Activated T-cell treated with anti-CD3 and anti-CD28 coated beads for 4 hours (primary cell): Measurements from ENCODE around the gene MRPL19.
"Not testable (repeated sequence)": the region's sequence is repeated elsewhere in the genome, so short reads cannot be mapped to it uniquely, and the experiment has no call there.

ENCODE experiments used
- DNase-seq: peaks from one replicate; pipeline ENCODE4 v3.0.0-alpha.2; 2020

Gene MRPL19

GRCh38 chr2:75616933-75617332, 29.6 kb upstream of the MRPL19 start:
- DNase-seq, result no peak

- no peak for DNase-seq
Measured at GRCh38 chr2:75619956-75620740, 26.4 kb upstream of the MRPL19 start.

GRCh38 chr2:75621228-75621627, 25.4 kb upstream of the MRPL19 start:
- DNase-seq, result no peak

- DNase-seq, result no peak
Measured at GRCh38 chr2:75622500-75622899, 24.1 kb upstream of the MRPL19 start.

- DNase-seq, result no peak
Measured at GRCh38 chr2:75622929-75623328, 23.7 kb upstream of the MRPL19 start.

GRCh38 chr2:75627902-75628504, 18.6 kb upstream of the MRPL19 start:
- peak; percentile 48 for DNase-seq

GRCh38 chr2:75632091-75632701, 14.4 kb upstream of the MRPL19 start:
- DNase-seq, result no peak

- DNase-seq, result no peak
Measured at GRCh38 chr2:75632813-75633212, 13.8 kb upstream of the MRPL19 start.

- DNase-seq, result no peak
Measured at GRCh38 chr2:75633620-75634019, 13.0 kb upstream of the MRPL19 start.

- no peak for DNase-seq
Measured at GRCh38 chr2:75634945-75635344, 11.6 kb upstream of the MRPL19 start.

GRCh38 chr2:75637568-75637967, 9.0 kb upstream of the MRPL19 start:
- DNase-seq, result no peak

- peak; percentile 42 for DNase-seq
Measured at GRCh38 chr2:75640621-75641121, 5.9 kb upstream of the MRPL19 start.

- no peak for DNase-seq
Measured at GRCh38 chr2:75641587-75641986, 5.0 kb upstream of the MRPL19 start.

- no peak for DNase-seq
Measured at GRCh38 chr2:75643980-75644379, 2.6 kb upstream of the MRPL19 start.

- no peak for DNase-seq
Measured at GRCh38 chr2:75645643-75646042, 940 bp upstream of the MRPL19 start.

- no peak for DNase-seq
Measured at GRCh38 chr2:75646090-75646582, 447 bp upstream of the MRPL19 start.

GRCh38 chr2:75647771-75648170, 1.2 kb downstream of the MRPL19 start:
- DNase-seq, result no peak

GRCh38 chr2:75654012-75654411, 7.4 kb downstream of the MRPL19 start:
- DNase-seq, result no peak

GRCh38 chr2:75655861-75656260, 9.3 kb downstream of the MRPL19 start:
- no peak for DNase-seq

GRCh38 chr2:75656563-75656962, 10.0 kb downstream of the MRPL19 start:
- DNase-seq, result no peak

GRCh38 chr2:75657798-75658197, 11.2 kb downstream of the MRPL19 start:
- DNase-seq, result no peak

GRCh38 chr2:75666911-75667310, 20.3 kb downstream of the MRPL19 start:
- no peak for DNase-seq

GRCh38 chr2:75667884-75668283, 21.3 kb downstream of the MRPL19 start:
- no peak for DNase-seq

GRCh38 chr2:75675423-75675822, 28.8 kb downstream of the MRPL19 start:
- DNase-seq, result not testable (repeated sequence)
